OCI-LY7 (cell line): ENCODE data around the gene HOMER3. TPM values are rescaled to one million over a fixed set of nuclear protein-coding genes. Genes with fewer than 3 reads are reported as not detected.

Experiments
- BruUV-seq: library from RNA; stranded (reverse); fragments of 400-500 nt; replicated peaks from 2 replicates; lab custom pipeline; 2021; lab: Mats Ljungman, UMichigan
- CTCF ChIA-PET: fragments of 300-600 bp; sonication (Branson Sonifier 250); formaldehyde crosslinking; loops from one replicate; lab custom pipeline; 2022; ENCODE audit warnings: antibody characterized with exemption; ENCODE audit not compliant: unreplicated experiment; lab: Charles Lee
- POLR2A ChIA-PET: fragments of 300-600 bp; sonication (Branson Sonifier 250); formaldehyde crosslinking; loops from one replicate; lab custom pipeline; 2022; ENCODE audit warnings: antibody characterized with exemption; lab: Charles Lee
- DNase-seq: peaks from one replicate; pipeline ENCODE4 v3.0.0-alpha.2; 2015; ENCODE audit warnings: low spot score
- H2AFZ ChIP-seq: fragments of 200-600 bp; sonication (generic), shearing (Covaris generic); 2 replicates; pipeline ENCODE4 v1.6.1; 2014; ENCODE audit warnings: mild to moderate bottlenecking, antibody characterized with exemption, low read length, moderate library complexity
- H3K27ac ChIP-seq: fragments of 200-600 bp; sonication (generic); 2 replicates; pipeline ENCODE4 v1.5.1; 2014; ENCODE audit warnings: mixed run types, low read depth, mild to moderate bottlenecking, moderate library complexity, low read length, inconsistent platforms; ENCODE audit not compliant: poor library complexity, severe bottlenecking
- H3K36me3 ChIP-seq: fragments of 200-600 bp; sonication (generic); 2 replicates; pipeline ENCODE4 v1.6.1; 2014; ENCODE audit warnings: mild to moderate bottlenecking, antibody characterized with exemption, low read length, moderate library complexity, mixed read lengths; ENCODE audit not compliant: insufficient read depth
- H3K4me1 ChIP-seq: fragments of 200-600 bp; sonication (generic); 2 replicates; pipeline ENCODE4 v1.5.1; 2014; ENCODE audit warnings: mild to moderate bottlenecking, low read length; ENCODE audit not compliant: insufficient read depth, poor library complexity, severe bottlenecking
- H3K4me2 ChIP-seq: fragments of 200-600 bp; sonication (generic); 2 replicates; pipeline ENCODE4 v1.6.1; 2014; ENCODE audit warnings: mild to moderate bottlenecking, low read length
- H3K4me3 ChIP-seq: fragments of 200-600 bp; sonication (generic); 2 replicates; pipeline ENCODE4 v1.5.1; 2014; ENCODE audit warnings: mild to moderate bottlenecking, low read depth, low read length; ENCODE audit not compliant: poor library complexity, severe bottlenecking
- H3K79me2 ChIP-seq: fragments of 200-600 bp; sonication (generic); 2 replicates; pipeline ENCODE4 v1.6.1; 2016; ENCODE audit warnings: low read depth, mild to moderate bottlenecking, low read length, moderate library complexity, mixed read lengths; ENCODE audit not compliant: insufficient read depth
- H3K9me2 ChIP-seq: fragments of 200-600 bp; sonication (generic); 2 replicates; pipeline ENCODE4 v1.6.1; 2016; ENCODE audit warnings: mild to moderate bottlenecking, low read length, mixed read lengths; ENCODE audit not compliant: insufficient read depth
- H3K9me3 ChIP-seq: fragments of 200-600 bp; sonication (generic); 2 replicates; pipeline ENCODE4 v1.6.1; 2014; ENCODE audit warnings: mild to moderate bottlenecking, mixed run types, low read length, mixed read lengths
- H4K20me1 ChIP-seq: fragments of 200-600 bp; sonication (generic); 2 replicates; pipeline ENCODE4 v1.6.1; 2014; ENCODE audit warnings: mild to moderate bottlenecking, antibody characterized with exemption, low read length, moderate library complexity, mixed read lengths; ENCODE audit not compliant: insufficient read depth
- EZH2phosphoT487 ChIP-seq: fragments of 200-600 bp; sonication (generic); IDR thresholded peaks from 2 replicates; pipeline ENCODE4 v1.6.1; 2018; ENCODE audit warnings: low read depth, borderline replicate concordance, mild to moderate bottlenecking, mixed run types, antibody characterized with exemption, low read length, moderate library complexity, mixed read lengths
- intact Hi-C: fragments of 100-400 bp; cut with micrococcal nuclease; formaldehyde crosslinking; loops from one replicate; pipeline ENCODE4 v1.10.0; 2022; ENCODE audit not compliant: unreplicated experiment
- total RNA-seq, 2 experiments: library from RNA; depleted of rRNA in 1 of 2; stranded (reverse); fragments of >200 nt in 1 of 2; shearing (Covaris generic) in 1 of 2; gene quantifications; 2 replicates each; pipeline ENCODE4 v1.2.3, GENCODE V29; 2014 to 2022
- TF ChIP-seq, protein P1 (sequence below): fragments of 200-600 bp; sonication (generic); conservative IDR thresholded peaks from 2 replicates; pipeline ENCODE4 v1.5.1; 2014; ENCODE audit warnings: mild to moderate bottlenecking, antibody characterized with exemption, low read length, moderate library complexity, mixed read lengths

The HOMER3 gene
- total RNA-seq, 2 experiments from 2014 or later: 15.5 to 16.1 TPM

DNA sequence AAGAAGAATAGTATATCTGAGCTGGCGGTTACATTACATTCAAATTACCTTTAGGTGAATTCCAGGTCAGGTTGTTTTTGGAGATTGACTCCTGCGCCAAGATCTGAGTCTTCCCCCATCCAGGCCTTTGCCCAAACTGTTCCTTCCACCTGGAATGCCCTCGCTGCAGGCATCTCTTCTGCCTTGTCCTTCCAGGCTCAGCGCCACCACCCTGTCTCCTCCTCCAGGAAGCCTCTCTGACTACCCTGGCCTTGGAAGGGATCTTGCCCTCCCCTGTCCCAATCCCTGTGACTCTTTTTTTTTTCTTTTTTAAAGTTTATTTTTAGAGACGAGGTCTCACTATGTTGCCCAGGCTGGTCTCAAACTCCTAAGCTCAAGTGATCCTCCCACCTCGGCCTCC is 1.7 kb upstream of the HOMER3 start:
- Histone ChIP-seq H3K4me2 (no peak overlapping the region), H3K27ac (no peak overlapping the region), H3K4me3 (no peak overlapping the region), H3K36me3 (no peaks in the 10 kb centered on the region), H2AFZ (no peak overlapping the region), H3K9me2 (no peaks in the 10 kb centered on the region), H3K79me2 (no peaks in the 10 kb centered on the region), H3K4me1 (peaks cover 69% of the 10 kb centered on the region), H4K20me1 (no peaks in the 10 kb centered on the region), H3K9me3 (no peaks in the 10 kb centered on the region)
- ChIA-PET CTCF (no interaction called here), POLR2A (interaction anchor here (0.6 to 1.5 kb wide), 2 partner anchors 14 to 23 kb away, joined by 4 read pairs; partner anchors contain the start of genes COPE and DDX49)
- DNase-seq: no peak
- BruUV-seq: no TSS peak
- TF ChIP-seq, protein P1, sequence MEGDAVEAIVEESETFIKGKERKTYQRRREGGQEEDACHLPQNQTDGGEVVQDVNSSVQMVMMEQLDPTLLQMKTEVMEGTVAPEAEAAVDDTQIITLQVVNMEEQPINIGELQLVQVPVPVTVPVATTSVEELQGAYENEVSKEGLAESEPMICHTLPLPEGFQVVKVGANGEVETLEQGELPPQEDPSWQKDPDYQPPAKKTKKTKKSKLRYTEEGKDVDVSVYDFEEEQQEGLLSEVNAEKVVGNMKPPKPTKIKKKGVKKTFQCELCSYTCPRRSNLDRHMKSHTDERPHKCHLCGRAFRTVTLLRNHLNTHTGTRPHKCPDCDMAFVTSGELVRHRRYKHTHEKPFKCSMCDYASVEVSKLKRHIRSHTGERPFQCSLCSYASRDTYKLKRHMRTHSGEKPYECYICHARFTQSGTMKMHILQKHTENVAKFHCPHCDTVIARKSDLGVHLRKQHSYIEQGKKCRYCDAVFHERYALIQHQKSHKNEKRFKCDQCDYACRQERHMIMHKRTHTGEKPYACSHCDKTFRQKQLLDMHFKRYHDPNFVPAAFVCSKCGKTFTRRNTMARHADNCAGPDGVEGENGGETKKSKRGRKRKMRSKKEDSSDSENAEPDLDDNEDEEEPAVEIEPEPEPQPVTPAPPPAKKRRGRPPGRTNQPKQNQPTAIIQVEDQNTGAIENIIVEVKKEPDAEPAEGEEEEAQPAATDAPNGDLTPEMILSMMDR: no peak
- no peak for TF ChIP-seq EZH2phosphoT487
- intact Hi-C loops: loop anchor here (5.0 kb wide), 1 partner anchor 45 kb away; no protein-coding TSS in a partner anchor

DNA sequence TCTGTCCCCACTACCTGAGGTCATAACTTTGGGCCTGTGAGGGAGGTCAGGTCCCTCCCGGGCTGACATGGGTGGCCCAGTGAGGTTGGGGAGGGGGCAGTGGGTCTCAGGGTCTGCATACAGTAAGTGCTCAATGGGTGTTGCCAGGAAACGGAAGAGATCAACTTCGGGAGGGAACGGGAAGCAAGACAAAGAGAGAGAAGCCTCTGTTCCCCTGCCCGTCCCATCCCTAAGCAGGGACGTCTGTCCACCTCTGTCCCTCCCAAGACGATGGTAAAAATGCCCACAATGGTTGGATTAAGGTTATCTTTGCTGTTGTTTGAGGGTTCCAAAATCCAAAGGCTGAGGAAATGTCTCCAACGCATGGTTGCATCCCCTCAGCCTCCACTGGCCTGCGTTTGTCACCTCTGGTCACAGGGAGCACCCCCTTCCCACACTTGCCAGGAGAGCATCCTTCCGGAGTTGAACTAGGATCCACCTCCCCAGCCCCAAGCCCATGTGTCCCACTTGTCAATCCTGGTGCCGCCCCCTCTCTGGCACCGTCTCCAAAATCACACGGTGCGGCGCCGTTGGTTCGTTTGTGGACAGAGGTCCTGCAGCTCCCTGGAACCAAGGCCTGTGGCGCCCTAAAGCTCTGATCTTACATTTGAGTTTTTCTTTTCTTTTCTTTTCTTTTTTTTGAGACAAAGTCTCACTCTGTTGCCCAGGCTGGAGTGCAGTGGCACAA is 774 bp upstream of the HOMER3 start:
- peak overlapping the region; percentile 44 for H2AFZ ChIP-seq
- ChIA-PET POLR2A (interaction anchor here (1.5 kb wide), 1 partner anchor 23 kb away, joined by 4 read pairs; the partner anchor contains the start of genes COPE and DDX49), CTCF (no interaction called here)
- H3K9me2 ChIP-seq: no peaks in the 10 kb centered on the region
- TF ChIP-seq, protein P1: no peak
- no peak for TF ChIP-seq EZH2phosphoT487
- no peak overlapping the region for H3K27ac ChIP-seq
- DNase-seq: no peak
- H3K4me2 ChIP-seq: peak overlapping the region; percentile 63
- peaks cover 60% of the 10 kb centered on the region for H3K4me1 ChIP-seq
- H3K9me3 ChIP-seq: no peaks in the 10 kb centered on the region
- no TSS peak for BruUV-seq
- no peaks in the 10 kb centered on the region for H3K36me3 ChIP-seq
- intact Hi-C loops: loop anchor here (5.0 kb wide), 1 partner anchor 46 kb away; no protein-coding TSS in a partner anchor
- H3K4me3 ChIP-seq: peak overlapping the region; percentile 59
- no peaks in the 10 kb centered on the region for H3K79me2 ChIP-seq
- H4K20me1 ChIP-seq: no peaks in the 10 kb centered on the region
